Activated gamma-delta T cell treated with anti-CD3 and anti-CD28 coated beads, Interleukin-2, amount 50 U/mL, for 16 hours (primary cell): Measurements from ENCODE around the gene PRR33.

Experiments used
- DNase-seq: peaks from one replicate; pipeline ENCODE4 v3.0.0-alpha.2; 2020; ENCODE audit warnings: low read depth

PRR33 gene

DNA sequence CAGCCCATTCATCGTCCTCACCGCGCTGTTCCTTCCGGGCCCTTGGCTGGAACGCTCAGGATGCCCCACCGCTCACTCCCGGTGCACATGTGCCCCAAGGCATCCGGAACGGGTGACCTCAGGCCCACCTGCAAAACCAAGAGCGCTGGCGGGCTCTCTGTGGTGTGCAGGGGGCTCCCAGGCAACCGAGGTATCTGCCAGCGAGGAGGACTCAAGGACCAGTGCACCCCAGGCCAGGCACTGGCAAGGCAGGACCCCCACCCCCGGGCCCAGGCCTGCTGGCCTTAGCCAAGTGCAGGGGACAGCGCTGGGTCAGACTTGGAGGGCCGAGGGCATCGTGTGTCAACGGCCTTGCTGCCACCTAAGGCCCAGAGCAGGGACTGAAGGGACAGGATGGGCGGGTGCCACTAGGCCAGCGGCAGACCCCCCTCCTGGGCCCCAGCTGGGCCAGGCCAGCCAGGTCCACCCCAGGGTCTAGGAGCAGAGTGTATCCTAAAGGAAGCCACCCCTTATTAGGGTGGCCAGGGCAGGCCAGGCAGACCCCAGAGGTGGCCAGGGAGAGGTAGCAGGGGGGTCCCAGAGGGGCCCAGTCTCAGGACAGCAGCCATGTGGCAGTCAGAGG, 36.3 kb upstream of the PRR33 start:
- no peak for DNase-seq

DNA sequence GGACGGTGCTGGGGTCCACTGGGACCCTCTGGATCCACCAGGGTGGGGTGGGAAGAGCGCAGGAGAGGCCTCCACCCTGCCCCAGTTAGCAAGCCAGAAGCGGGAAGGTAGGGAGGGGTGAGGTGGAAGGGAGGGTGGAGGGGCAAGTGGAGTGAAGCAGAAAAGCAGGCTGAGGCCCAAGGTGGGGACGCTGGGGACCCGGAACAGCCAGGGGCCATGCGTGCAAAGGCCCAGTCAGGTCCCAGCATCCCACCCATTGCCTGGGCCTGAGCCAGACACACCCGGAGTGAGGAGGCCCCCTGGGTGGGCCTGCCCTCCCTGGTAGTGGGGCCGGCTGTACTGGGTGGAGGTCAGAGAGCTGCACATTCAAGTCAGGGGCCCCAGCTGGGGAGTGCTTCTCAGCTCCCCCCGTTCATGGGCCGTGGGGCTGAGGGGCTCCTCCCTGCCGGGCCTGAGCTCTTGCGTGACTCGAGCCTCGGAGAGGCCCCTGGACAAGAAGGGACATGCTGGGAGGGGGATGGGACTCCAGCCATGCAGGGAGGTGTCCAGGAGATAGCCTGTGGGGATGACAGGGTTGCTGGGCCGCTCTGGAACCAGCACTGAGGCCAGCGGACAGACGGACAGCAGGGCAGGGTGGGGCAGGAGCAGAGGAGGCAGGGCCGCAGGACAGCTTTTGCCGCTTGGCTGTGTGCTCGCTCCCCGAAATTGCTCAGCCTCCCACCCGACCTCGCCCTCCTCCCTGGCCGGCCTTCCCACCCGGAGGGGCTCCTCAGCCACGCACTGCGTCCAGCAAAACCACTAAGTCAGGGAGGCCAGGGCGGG, 35.5 kb upstream of the PRR33 start:
- DNase-seq = no peak

DNA sequence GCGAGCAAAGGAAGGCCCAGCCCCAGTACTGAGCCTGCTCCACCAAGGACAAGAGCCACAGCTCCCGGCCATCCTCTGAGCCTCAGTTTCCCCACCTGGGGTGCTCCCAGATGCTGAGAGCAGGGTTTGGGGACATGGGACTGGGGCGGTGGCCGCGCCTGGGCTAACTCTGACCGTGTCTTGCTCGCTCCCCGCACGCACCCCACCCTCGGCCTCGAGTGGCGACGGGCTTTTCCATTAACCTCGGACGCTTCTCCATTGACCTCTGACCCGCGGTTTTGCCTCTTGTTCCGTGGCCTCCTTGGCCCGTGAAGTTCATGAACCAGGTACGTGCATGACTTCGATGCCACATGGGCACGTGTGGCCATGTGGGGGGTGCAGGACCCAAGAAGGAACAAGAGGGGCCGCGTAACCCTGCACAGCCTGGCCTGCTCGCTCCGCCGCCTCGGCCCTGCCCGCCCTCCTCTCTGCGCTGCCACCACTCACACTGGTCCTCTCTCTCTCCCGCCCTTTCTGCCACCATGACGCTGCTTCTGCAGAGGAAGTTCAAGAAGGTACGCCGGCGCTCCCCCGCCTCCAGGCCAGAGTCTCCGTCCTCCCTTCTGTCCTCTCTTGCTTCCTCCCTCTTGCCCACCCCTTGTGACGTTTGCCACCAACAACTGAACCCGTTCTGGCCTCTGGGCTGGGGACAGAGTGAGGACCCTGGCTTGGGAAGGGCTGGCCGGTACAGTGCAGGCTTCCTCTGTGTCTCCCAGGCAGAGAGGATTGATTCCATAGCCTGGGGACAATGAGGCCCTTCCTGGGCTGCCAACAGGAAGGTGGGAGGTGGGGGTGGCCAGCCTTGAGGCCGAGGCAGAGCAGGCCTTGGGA, 34.7 kb upstream of the PRR33 start:
- DNase-seq = no peak

DNA sequence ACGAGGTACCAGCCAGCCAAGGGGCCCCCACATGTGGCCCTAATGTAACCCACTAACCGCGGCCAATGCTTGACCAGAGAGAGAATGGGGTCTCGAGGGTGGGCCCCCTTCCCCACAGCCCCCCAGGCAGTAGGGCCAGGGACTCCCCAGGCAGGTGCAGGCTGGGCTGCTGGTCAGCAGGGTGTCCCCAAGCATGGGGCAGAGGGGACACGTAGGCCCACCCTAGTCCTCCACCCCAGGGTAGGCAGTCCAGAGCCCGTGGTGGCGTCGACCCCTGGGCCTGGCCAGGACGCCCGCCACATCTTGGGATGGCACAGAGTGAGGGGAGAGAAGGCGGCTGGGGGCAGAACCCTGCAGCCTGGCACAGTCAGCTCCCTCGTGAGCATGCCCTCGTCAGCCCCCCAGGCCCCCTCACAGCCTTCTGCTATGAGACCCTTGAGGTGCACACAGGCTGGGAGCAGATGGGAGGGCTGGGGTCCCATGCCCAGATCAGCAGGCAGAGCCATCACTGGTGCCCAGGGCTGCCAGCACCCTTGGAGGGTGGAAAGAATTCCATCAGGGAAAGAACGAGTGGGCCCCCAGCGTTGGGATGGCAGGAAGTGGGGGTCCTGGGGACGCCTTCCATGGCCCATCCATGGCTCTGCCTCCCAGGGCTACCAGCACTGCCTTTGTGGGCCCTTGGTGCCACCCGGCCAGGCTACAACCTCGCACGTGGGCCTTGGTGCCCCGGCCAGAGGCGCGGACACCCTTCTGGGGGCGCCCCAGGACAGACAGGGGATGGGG, 33.9 kb upstream of the PRR33 start:
- DNase-seq = no peak

DNA sequence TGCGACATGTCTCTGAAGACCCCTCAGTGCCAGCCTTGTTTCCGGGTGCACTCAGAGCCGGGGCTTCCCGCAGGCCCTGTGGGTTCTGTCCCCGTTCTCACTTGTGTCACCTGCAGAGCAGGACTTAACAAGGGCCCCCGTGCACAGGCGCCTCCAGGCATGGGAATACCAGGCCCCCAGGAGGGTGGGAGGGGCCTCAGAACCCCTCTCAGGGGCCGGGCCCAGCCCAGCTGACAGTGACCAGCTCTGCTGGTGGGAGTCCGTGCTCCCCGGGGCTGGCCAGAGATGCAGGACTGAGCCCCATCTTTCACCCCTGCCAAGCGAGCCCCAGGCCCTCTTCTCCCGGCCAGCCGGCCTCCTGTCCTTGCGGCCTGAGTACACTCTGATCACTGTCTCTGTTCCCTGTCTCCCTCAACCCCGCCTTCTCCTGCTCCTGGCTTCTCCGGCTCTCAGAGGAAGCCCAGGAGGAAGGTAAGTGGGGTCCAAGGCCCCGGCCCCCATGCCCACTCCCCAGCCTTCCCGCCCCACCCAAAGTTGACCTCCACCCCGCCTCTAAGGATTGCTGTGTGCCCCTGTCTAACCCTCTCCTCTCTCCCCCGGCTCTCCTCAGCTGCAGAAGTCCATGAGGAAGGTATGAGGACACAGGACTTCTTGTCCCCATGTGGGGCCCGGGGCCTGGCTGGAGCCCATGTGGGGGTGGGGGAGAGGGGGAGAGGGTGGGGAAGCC, 33.1 kb upstream of the PRR33 start:
- DNase-seq = no peak

DNA sequence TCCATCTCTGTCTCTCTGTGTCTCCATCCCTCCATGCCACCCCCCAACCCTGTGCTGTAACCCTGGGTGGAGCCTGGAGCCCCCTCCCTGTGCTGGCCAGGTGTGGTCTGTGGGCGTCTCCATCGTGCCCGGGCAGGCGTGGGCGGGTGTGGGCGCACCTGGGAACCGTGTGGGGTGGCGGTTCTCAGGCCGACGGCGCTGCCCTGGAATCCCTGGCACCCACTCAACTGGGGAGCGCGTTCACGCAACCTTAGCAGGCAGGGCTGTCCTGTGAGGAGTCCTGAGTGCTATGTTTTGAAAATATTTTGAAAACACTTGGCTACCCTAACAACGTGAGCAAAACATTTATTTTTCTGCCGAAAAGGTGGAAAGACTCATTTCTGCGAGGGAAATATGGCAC, 32.5 kb upstream of the PRR33 start:
- DNase-seq = no peak

DNA sequence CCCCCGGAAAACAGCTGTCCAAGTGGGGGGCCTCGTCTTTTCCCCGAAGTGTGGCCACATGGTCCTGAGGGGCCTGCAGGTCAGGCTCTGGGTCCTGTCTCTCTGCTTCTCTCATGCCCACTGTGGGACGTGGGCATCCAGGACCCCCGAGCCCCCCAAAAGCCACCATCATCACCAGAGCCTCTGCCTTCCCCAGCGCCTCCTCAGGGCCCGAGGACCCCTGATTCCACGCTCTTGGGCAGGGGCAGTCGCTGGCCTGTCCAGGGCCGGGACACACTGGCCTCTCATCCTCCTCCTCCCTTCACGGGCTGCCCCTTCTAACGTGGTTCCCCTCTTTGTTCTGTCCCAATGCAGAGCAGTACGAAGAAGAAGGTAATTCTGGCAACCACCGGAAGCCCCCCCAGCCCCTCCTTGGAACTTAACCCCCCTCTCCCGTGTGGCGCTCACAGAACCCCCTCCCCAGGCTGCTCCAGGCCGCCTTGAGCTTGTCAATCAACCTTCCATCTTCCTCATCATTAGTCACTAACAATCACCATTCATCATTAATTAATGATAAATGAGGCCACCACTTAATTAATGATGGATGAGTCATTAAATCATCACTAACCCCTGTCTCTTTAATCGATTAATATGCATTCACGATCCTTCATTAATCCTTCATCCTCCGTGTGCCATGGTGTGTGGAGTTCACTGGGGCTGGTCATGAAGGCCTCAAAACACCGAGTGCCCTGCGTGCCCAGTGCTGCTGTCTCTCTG, 31.7 kb upstream of the PRR33 start:
- no peak for DNase-seq

DNA sequence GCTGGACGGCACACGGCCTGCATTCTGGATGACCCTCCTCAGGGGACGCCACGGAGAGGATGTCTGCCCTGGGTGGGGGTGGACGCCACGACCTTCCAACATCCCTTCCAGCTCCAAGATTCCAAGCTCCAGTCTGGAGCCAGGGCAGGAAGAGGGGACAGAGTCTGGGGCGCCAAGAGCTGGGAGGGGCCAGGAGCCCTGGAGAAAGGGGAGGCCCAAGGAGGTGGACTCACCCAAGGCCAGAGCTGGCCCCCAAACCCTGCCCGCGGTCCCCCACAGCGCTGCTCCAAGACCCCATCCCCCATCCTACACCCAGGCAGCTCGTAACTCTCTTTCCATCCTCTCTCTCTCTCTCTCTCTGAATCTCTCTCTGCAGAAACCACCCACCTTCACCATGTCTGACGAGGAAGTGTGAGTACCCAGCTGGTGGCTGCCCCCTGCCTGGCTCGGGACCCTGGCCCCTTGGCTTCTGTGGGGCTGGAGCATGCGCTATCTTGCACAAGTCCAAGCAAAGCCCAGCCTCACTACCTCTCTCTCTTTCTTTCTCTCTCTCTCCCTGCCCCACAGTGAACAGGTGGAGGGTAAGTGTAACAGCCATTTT, 30.9 kb upstream of the PRR33 start:
- no peak for DNase-seq

DNA sequence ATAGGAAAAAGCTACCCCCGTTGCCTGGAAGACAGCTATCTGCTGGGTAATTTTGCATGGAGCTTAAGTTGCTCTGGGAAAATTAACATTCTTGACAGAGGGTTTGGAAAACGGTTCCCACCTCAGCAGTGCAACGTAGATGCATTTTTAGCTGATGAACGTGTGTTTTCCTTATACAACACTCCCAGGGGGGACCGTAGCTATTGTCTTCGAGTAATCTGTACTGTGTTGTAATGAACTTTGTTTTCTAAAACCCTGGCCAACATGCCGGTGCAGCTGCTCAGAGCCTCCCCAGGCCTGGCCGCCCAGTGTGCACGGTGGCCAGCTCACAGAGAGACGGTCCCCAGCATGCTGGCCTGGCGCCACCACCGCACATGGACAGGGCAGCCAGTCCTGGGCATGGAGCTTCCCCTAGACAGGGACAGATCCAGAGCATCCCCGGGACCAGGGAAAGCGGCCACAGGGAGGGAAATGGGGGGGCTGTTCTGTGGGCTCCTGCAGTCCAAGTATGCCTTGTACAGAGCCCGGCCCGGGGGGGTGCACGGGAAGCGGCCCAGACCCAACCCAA, 30.0 kb upstream of the PRR33 start:
- DNase-seq = no peak

DNA sequence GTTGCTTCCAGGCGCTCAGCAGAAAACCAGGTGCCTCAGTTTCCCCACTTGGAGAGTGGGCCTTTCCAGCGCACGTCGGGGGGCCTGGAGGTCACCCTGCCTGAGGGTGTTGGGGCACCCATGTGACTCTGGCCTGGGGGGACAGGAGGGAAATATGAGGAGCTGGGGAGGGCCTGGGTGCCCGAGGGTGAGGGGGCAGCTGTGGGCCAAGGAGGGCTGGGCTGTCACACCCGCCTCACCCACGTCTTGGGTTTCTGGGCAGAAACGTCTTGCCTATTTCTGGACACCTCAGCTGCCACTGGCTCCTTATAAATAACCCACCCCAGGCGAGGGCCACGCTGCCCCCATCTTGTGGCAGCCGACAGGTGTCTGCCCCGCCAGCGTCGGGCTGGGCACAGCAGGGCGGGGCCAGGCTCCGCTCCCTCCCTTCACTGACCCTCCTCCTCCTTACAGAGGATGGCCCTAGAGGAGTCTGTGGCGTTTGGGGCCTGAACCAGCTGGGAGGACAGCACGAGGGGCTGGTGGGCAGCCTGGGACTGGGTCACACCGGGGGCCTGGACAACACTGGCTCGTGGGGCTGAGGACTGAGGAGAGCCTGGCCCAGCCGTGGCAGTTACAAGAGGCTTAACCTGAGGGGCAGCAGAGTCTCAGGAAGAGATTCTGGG, 29.3 kb upstream of the PRR33 start:
- no peak for DNase-seq

DNA sequence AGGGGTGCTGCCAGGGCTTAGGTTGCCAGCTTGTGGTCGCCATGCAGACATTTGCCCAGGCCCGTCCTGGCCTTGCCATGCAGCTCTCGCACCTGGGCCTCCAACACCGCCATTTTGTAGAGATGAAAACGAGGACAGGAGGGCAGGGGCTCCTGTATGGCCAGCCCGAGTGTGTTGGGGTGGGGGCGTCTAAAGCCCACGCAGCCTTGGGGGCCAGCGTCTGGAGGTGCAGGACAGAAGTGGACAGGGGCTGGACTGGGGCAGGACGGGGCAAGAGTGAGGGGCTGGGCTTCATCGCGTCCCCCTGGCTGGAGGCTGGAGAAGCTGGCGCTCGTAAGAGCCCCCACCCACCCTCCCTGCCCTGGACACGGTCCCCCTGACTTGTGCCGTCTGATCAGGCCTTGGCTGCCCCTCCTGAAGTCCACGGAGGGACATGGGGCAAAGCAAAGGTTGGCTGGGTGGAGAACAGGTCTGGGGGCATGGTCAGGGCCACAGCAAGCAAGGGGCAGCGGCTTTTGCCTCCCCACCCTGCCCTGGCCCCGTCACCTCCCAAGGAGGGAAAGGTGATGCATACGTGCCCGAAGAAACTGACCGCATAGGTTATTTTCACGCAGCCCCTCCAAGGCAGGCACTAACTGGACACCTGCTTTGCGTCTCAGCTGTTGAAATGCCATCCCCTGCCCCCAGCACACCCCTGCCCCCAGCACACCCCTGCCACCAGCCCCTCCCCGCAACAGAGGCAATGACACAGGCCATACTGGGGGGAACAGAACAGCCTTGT, 28.6 kb upstream of the PRR33 start:
- no peak for DNase-seq

DNA sequence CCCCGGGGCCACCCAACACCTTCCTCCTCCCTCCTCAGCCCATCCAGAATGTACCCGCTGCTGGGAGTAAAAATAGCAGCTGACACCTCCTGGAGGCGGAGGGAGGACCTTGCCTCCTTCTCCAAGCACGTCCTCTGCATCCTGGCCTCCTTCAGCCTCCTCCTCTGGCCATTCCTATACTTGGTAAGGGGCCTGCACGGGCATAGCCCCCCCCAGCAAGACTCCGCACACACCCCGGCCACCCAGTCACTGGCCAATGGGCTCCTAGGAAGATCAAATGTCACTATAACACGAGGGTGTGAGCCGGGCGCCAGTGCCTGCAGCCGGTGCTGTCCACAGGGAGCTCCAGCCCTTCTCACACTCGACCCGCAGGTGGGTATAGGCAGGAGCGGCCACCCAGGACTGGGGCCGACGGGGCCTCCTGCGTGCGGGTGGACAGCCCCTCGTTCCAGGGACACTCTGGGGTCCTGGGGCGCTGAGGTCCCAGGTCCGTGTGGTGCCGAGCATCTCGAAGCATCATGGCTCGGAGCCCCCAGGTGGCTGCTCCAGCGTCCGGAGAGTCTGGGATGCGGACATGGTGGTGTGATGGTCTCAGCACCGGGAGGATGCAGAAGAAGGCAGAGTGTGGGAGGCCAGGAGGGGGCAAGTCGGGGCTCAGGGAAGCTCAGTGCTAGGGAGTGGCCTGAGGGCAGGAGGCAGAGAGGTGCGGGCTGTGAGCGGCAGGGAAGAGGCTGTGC, 27.9 kb upstream of the PRR33 start, which contains the start of gene TNNT3:
Gene TNNT3 (plus strand): TSS at position 313 of the 737 bp plus-strand sequence. CDS start 3,172 bp downstream, outside the sequence.
- DNase-seq = no peak

DNA sequence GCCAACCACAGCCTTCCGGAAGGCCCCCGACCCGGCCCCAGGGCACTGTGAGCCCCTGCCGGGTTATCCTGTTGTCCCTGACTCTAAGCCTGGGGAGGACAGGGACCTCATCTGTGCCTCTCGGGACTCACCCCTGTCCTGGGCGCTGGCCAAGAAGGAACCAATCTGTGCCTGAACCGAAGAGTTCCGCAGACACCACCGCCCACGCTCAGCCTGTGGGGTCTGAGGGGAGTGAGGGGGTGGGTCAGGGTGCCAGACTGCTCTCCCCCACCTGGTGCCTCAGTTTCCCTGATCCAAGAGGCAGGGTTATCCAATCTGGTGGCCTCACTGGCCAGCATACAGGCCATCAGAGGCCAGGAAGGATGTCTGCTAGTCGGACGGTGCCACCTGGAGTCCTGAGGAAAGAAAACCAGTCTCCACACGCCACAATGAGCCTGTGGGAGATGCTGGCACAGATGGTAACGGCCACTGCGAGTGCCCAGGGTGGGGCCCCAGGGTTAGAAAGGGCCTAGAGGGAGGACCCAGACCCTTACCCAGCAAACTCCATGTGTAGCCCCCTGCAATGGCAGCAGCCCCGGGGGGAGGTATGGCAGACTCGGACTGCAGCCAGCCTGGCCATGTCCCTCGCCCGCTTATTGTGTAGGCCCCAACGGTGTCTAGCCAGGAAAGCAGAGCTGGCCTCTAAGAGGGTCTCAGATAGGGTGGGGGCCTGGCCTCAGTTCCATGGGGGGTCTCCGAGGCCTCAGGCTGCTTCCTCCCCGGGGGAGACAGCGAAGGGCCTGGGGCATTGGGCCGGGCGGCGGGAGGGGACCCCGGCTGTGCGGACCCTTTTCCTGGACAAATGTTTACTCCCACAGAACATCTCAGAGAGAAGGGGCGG, 27.0 kb upstream of the PRR33 start:
- no peak for DNase-seq

DNA sequence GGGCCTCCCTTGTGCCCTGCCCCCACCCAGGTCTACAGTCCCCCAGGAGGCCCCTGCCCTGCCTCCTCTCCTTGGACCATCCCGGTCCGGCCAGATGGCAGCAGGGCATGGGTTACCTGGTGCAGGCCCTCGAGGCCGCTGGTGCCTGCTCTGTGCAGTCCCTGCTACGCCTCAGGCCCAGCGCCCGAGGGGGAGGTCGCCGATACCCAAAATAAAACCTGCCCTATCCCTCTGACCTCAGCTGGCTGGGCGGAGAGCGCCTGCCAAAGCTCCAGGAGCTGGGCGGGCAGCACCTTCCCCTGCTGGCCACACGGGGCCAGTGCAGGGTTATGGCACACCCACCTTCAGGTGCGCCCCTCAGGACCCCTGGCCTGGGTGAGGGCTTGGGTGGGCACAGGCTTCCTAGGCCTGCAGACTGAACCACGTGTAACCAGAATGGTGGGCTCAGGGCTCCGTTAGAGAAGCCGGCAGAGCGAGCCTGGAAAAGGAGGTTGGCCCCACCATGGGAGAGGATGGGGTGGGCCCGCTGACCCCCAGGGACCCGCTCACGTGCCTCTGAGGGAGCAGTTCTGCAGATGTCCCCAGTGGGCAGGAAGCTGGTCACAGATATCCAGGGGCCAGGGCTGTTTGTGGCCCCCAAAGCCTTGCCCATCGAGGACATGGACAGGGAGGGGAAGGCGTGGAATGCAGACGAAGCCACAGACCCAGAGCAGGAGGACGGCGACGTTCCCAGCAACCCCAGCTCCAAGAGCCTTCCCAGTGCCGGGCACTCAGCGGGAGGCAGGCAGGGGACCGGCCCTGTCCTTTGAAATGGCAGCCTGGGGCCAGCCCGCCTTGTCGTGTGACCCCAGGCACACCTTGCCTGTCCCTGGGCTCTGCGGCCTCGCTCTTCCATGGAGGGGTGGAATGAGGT, 26.1 kb upstream of the PRR33 start:
- no peak for DNase-seq

DNA sequence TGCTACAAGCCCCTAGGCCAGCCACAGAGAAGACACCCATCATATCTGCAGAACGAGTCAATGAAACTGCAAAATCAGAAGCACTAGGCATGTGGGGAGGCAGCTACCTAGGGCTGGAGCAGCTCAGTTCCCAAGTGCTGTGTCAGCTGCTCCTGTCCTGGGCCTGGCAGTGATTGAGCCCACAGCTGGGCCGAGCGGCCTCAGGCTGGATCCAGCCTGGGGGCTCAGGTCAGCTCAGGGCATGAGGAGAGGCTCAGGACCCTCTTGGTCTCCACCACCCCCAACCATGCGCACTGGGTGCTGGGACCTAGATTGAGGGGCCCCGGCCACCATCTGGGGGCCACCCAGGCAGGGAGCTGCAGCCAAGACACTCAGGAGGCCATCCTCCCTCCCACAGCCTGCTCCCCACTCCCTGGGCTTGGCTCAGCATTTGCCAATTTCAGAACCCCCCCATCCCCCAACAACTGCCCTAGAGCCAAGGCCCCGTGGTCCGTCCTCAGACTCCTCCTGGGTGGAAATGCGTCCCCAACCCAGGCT, 25.4 kb upstream of the PRR33 start:
- no peak for DNase-seq
